Lower leg skin (tissue), 4 donors: ENCODE results near the gene UST. TPM values are rescaled to one million over a fixed set of nuclear protein-coding genes. Genes with fewer than 3 reads are reported as not detected.
"Not testable (repeated sequence)": the region's sequence is repeated elsewhere in the genome, so short reads cannot be mapped to it uniquely, and the experiment has no call there.

Source experiments
- DNase-seq, 2 donors: peaks; one replicate each; pipeline ENCODE4 v3.0.0-alpha.2; 2019; ENCODE audit warnings: low spot score in 2 of 2
- H3K4me3 ChIP-seq: fragments of 200-600 bp; sonication (generic); 2 replicates; pipeline ENCODE4 v1.5.1; 2017; ENCODE audit warnings: mild to moderate bottlenecking, low read depth; ENCODE audit not compliant: poor library complexity, severe bottlenecking
- POLR2A ChIP-seq, 2 donors: fragments of 450-650 bp; IDR thresholded peaks; one replicate each; pipeline ENCODE4 v1.6.1; 2016 to 2017; ENCODE audit warnings: antibody characterized with exemption in 2 of 2, mild to moderate bottlenecking in 1 of 2, moderate library complexity in 1 of 2
- WGBS, 2 donors: methylation state at CpG; one replicate each; pipeline ENCODE4 v1.1.5; 2018; 5-methylcytosine and 5-hydroxymethylcytosine counted together
- intact Hi-C: fragments of 100-400 bp; cut with DNase I; formaldehyde crosslinking; loops from one replicate; pipeline ENCODE4 v1.15.0; 2023; ENCODE audit warnings: low total_unique reads
- total RNA-seq, 4 donors: library from RNA; depleted of rRNA; stranded (reverse); fragments of >200 nt; gene quantifications; one replicate each; pipeline ENCODE4 v1.1.0, GENCODE V29; 2016
- TF ChIP-seq, protein P1 (sequence below), 3 donors: fragments of 450-650 bp; IDR thresholded peaks; one replicate each; pipeline ENCODE4 v1.5.1; 2016; ENCODE audit warnings: antibody characterized with exemption in 3 of 3, mild to moderate bottlenecking in 3 of 3, moderate library complexity in 2 of 3

UST gene
- total RNA-seq, 4 donors from 2014 or later = 12.2 to 21.7 (median 17.7) TPM

GRCh38 chr6:148951662-148952061 is 204.8 kb downstream of the UST start:
- intact Hi-C loops = no loop called here
- TF ChIP-seq, protein P1, sequence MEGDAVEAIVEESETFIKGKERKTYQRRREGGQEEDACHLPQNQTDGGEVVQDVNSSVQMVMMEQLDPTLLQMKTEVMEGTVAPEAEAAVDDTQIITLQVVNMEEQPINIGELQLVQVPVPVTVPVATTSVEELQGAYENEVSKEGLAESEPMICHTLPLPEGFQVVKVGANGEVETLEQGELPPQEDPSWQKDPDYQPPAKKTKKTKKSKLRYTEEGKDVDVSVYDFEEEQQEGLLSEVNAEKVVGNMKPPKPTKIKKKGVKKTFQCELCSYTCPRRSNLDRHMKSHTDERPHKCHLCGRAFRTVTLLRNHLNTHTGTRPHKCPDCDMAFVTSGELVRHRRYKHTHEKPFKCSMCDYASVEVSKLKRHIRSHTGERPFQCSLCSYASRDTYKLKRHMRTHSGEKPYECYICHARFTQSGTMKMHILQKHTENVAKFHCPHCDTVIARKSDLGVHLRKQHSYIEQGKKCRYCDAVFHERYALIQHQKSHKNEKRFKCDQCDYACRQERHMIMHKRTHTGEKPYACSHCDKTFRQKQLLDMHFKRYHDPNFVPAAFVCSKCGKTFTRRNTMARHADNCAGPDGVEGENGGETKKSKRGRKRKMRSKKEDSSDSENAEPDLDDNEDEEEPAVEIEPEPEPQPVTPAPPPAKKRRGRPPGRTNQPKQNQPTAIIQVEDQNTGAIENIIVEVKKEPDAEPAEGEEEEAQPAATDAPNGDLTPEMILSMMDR (IDR thresholded peaks at IDR 0.05) = no peak
- no peak for TF ChIP-seq POLR2A (IDR thresholded peaks at IDR 0.05)

DNA sequence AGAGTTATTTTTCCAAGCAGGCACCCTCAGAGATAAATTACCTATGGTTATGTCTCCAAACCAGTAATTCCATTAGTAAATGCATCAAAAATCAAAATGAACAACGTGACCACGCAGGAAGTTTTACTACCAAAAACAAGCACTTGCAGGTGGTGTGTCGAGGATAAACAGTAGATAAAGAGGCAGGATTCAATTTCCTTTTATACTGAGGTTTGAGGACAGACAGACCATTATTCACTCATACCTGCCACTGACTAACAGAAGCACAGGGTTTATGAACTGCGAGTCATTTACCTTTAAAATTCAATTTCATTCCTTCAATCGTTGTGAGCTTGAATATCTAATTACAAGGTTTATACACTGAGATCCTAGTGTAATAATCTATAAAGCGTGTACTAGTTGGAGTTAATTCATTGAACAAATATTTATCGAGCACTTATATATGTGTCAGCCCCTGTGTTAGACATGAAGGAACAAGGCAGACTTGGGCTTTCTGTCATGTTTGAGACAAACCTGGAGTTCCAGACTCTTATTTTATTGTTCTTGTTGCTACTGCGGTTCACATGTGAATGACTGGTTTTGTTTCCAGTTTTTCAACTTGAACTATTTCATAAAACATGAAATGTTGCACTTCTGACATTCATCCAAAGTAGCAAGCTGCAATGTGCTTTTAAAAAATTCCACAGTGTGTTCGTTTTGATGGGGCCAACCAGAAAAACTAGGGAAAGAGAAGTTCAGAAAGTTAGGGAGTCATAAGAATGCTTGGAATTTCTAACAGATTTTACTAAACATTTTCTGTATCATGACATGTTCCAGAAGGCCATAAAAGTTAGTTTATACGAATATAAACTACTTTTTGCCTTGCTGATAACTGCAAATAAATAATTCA is 205.6 kb downstream of the UST start:
- no peak overlapping the region for H3K4me3 ChIP-seq
- no peak for TF ChIP-seq POLR2A (IDR thresholded peaks at IDR 0.05)
- TF ChIP-seq, protein P1 (IDR thresholded peaks at IDR 0.05) = no peak
- intact Hi-C loops = no loop called here
- 43 to 48% methylated on average over 10 of the region's 10 CpGs for WGBS, 2 donors
- no peak for DNase-seq

More at GRCh38 chr6:148951662-148952061, 204.8 kb downstream of the UST start:
- 76 to 83% methylated on average over 6 of the region's 6 CpGs for WGBS, 2 donors
- no peak for DNase-seq
- no peak overlapping the region for H3K4me3 ChIP-seq

DNA sequence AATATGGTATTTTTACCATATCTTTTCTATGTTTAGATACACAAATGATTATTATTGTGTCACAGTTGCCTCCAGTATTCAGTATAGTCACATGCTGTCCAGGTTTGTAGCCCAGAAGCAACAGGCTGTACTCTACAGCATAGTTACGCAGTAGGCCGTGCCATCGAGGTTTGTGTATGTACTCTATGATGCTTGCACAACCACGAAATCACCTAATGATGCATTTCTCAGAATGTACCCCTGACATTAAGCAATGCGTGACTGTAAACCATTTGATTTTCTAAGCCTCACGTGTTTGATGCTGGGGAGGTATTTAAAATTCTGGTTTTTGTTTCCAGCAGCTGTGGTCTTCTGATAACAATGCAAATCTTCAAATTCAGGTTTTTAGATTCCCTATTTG is 207.6 kb downstream of the UST start:
- no peak overlapping the region for H3K4me3 ChIP-seq
- TF ChIP-seq POLR2A (IDR thresholded peaks at IDR 0.05) = no peak
- TF ChIP-seq, protein P1 (IDR thresholded peaks at IDR 0.05) = no peak
- intact Hi-C loops = no loop called here
- WGBS, 2 donors = 91 to 96% methylated on average over 6 of the region's 6 CpGs
- DNase-seq = no peak

- no peak for DNase-seq
- WGBS, 2 donors = 75 to 76% methylated on average over 3 of the region's 3 CpGs
- no peak for TF ChIP-seq POLR2A (IDR thresholded peaks at IDR 0.05)
- TF ChIP-seq, protein P1 (IDR thresholded peaks at IDR 0.05) = no peak
- H3K4me3 ChIP-seq = no peak overlapping the region
- intact Hi-C loops = loop anchor here (5.0 kb wide), 1 partner anchor 327 kb away; no protein-coding TSS in a partner anchor
Measured at GRCh38 chr6:148954934-148955333, 208.1 kb downstream of the UST start.

- 85 to 89% methylated on average over 3 of the region's 3 CpGs for WGBS, 2 donors
- TF ChIP-seq, protein P1 (IDR thresholded peaks at IDR 0.05) = no peak
- TF ChIP-seq POLR2A (IDR thresholded peaks at IDR 0.05) = no peak
- no peak overlapping the region for H3K4me3 ChIP-seq
- intact Hi-C loops = loop anchor here (5.0 kb wide), 1 partner anchor 327 kb away; no protein-coding TSS in a partner anchor
- no peak for DNase-seq
Measured at GRCh38 chr6:148955441-148955840, 208.6 kb downstream of the UST start.

- not testable (repeated sequence) for H3K4me3 ChIP-seq, DNase-seq
- 91 to 92% methylated on average over 7 of the region's 7 CpGs for WGBS, 2 donors
- intact Hi-C loops = loop anchor here (5.0 kb wide), 1 partner anchor 326 kb away; no protein-coding TSS in a partner anchor
Measured at GRCh38 chr6:148956163-148956562, 209.3 kb downstream of the UST start.
